NCI-H2029 treated with DMSO at 0.1 percent for 48 hours (cell line): ENCODE results near the gene NKD1.

Source experiments
- DNase-seq: peaks from one replicate; lab custom pipeline; 2025; lab: John Stamatoyannopoulos, UW

Gene NKD1

GRCh38 chr16:50646345-50646744, 98.1 kb downstream of the NKD1 start:
- DNase-seq = no peak

GRCh38 chr16:50651835-50652438, 103.7 kb downstream of the NKD1 start:
- DNase-seq = no peak

GRCh38 chr16:50652836-50653425, 104.7 kb downstream of the NKD1 start:
- no peak for DNase-seq

GRCh38 chr16:50653633-50654519, 105.7 kb downstream of the NKD1 start:
- DNase-seq = no peak

GRCh38 chr16:50655558-50656055, 107.4 kb downstream of the NKD1 start:
- no peak for DNase-seq

GRCh38 chr16:50657241-50657640, 109.0 kb downstream of the NKD1 start:
- DNase-seq = no peak

- no peak for DNase-seq
These were observed 111.6 kb downstream of the NKD1 start for GRCh38 chr16:50659806-50660205.

- DNase-seq = no peak
These were observed 114.2 kb downstream of the NKD1 start for GRCh38 chr16:50662306-50662940.

GRCh38 chr16:50664270-50664669, 116.1 kb downstream of the NKD1 start:
- DNase-seq = no peak

- no peak for DNase-seq
These were observed 117.1 kb downstream of the NKD1 start for GRCh38 chr16:50665128-50665878.

GRCh38 chr16:50666658-50667496, 118.7 kb downstream of the NKD1 start:
- DNase-seq = no peak

- no peak for DNase-seq
These were observed 119.5 kb downstream of the NKD1 start for GRCh38 chr16:50667497-50668367.

- no peak for DNase-seq
These were observed 120.3 kb downstream of the NKD1 start for GRCh38 chr16:50668368-50669008.

- DNase-seq = no peak
These were observed 121.5 kb downstream of the NKD1 start for GRCh38 chr16:50669741-50670140.

- DNase-seq = no peak
These were observed 122.3 kb downstream of the NKD1 start for GRCh38 chr16:50670476-50670875.

- no peak for DNase-seq
These were observed 123.6 kb downstream of the NKD1 start for GRCh38 chr16:50671644-50672260.

GRCh38 chr16:50673496-50674275, 125.5 kb downstream of the NKD1 start:
- DNase-seq = no peak

GRCh38 chr16:50674831-50675230, 126.6 kb downstream of the NKD1 start:
- DNase-seq = no peak
